Loucy (cell line): ENCODE measurements around the gene ARHGAP26.

Experiments used
- H2AFZ ChIP-seq: fragments of 200-600 bp; sonication (generic); 2 replicates; pipeline ENCODE4 v1.6.0; 2016; ENCODE audit warnings: antibody characterized with exemption, mild to moderate bottlenecking, low read length, moderate library complexity
- H3F3A ChIP-seq: fragments of 200-600 bp; 2 replicates; pipeline ENCODE4 v1.6.0; 2016; ENCODE audit warnings: antibody characterized with exemption, low read depth, mild to moderate bottlenecking
- H3K27me3 ChIP-seq: fragments of 200-600 bp; sonication (generic); 2 replicates; pipeline ENCODE4 v1.6.1; 2014; ENCODE audit warnings: low read length, mild to moderate bottlenecking; ENCODE audit not compliant: insufficient read depth, poor library complexity, severe bottlenecking
- H3K36me3 ChIP-seq: fragments of 200-600 bp; sonication (generic); 2 replicates; pipeline ENCODE4 v1.6.1; 2016; ENCODE audit warnings: low read length; ENCODE audit not compliant: insufficient read depth
- H3K4me1 ChIP-seq: fragments of 200-600 bp; sonication (generic); 2 replicates; pipeline ENCODE4 v1.5.1; 2014; ENCODE audit warnings: low read length, mild to moderate bottlenecking; ENCODE audit not compliant: insufficient read depth, poor library complexity, severe bottlenecking
- H3K4me2 ChIP-seq: fragments of 200-600 bp; sonication (generic); 2 replicates; pipeline ENCODE4 v1.6.0; 2014; ENCODE audit warnings: antibody characterized with exemption, low read length, low read depth, mild to moderate bottlenecking; ENCODE audit not compliant: poor library complexity, severe bottlenecking
- H3K4me3 ChIP-seq: fragments of 200-600 bp; sonication (generic); 2 replicates; pipeline ENCODE4 v1.5.1; 2014; ENCODE audit warnings: low read length, mild to moderate bottlenecking, mixed read lengths; ENCODE audit not compliant: poor library complexity, severe bottlenecking
- H3K79me2 ChIP-seq: fragments of 200-600 bp; sonication (generic); 2 replicates; pipeline ENCODE4 v1.6.1; 2014; ENCODE audit warnings: low read length; ENCODE audit not compliant: insufficient read depth
- H3K9ac ChIP-seq: fragments of 200-600 bp; sonication (generic); 2 replicates; pipeline ENCODE4 v1.6.0; 2014; ENCODE audit warnings: mild to moderate bottlenecking, low read depth, low read length, moderate library complexity; ENCODE audit not compliant: poor library complexity, severe bottlenecking
- H3K9me2 ChIP-seq: fragments of 200-600 bp; sonication (generic); replicated peaks from 2 replicates; pipeline ENCODE4 v1.6.1; 2016; ENCODE audit warnings: low read depth, low read length, mixed read lengths
- H3K9me3 ChIP-seq: fragments of 200-600 bp; sonication (generic); 2 replicates; pipeline ENCODE4 v1.6.1; 2014; ENCODE audit warnings: mild to moderate bottlenecking, antibody characterized with exemption, low read length, low read depth; ENCODE audit not compliant: insufficient read depth
- H4K20me1 ChIP-seq: fragments of 200-600 bp; sonication (generic); 2 replicates; pipeline ENCODE4 v1.6.0; 2014; ENCODE audit warnings: antibody characterized with exemption, low read length, mild to moderate bottlenecking; ENCODE audit not compliant: insufficient read depth, poor library complexity, severe bottlenecking
- CTCF ChIP-seq: fragments of 200-600 bp; sonication (generic); conservative IDR thresholded peaks from 2 replicates; pipeline ENCODE4 v1.5.1; 2014; ENCODE audit warnings: mild to moderate bottlenecking, antibody characterized with exemption, low read length
- EZH2phosphoT487 ChIP-seq: fragments of 200-600 bp; IDR thresholded peaks from 2 replicates; pipeline ENCODE4 v1.6.1; 2018; ENCODE audit warnings: antibody characterized with exemption, mild to moderate bottlenecking, moderate library complexity, borderline replicate concordance

Gene ARHGAP26

GRCh38 chr5:143208365-143208641 is 438.1 kb downstream of the ARHGAP26 start:
- no peaks in the 10 kb centered on the region for H3K36me3 ChIP-seq
- no peaks in the 10 kb centered on the region for H3K79me2 ChIP-seq
- H3K27me3 ChIP-seq, result no peaks in the 10 kb centered on the region
- no peaks in the 10 kb centered on the region for H3K9me2 ChIP-seq
- H3K9ac ChIP-seq, result no peak overlapping the region
- no peak overlapping the region for H2AFZ ChIP-seq
- H3K4me3 ChIP-seq, result no peak overlapping the region
- TF ChIP-seq CTCF, result no peak
- TF ChIP-seq EZH2phosphoT487, result no peak
- no peaks in the 10 kb centered on the region for H4K20me1 ChIP-seq
- no peaks in the 10 kb centered on the region for H3F3A ChIP-seq
- H3K9me3 ChIP-seq, result no peaks in the 10 kb centered on the region
- H3K4me1 ChIP-seq, result no peaks in the 10 kb centered on the region
- H3K4me2 ChIP-seq, result no peak overlapping the region

DNA sequence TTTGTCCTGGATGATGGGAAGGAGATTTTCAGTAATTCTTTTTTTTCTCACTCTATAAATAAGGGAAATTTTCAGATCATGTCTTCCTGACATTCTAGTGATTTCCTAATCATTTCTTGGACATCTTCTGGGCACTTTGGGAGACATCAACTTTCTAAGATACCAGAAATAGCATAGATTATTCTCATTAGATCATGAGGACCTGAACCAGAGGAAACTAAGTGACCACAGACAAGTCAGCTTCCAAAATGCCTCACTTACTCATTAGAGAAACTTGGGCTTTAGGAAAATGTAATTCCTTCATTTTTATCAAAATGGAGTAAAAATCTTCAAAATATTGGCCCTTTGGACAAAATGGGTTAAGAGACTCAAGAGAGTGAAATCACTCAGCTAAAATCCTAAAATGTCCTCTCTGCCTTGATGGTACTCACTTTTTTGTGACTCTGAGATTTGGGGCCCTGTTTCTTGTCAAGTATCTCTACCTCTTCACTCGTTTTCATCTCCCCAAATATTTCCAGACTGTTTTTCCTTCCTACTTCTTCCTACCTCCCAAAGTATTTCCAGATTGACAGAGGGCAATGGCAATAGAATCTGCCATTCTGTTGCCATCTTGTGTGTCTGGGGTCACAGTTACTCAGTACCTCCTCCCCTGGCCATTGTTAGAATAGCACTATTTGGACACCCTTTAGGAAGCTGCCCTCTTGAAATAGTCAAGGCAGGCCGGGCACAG is 438.8 kb downstream of the ARHGAP26 start:
- H3K79me2 ChIP-seq, result no peaks in the 10 kb centered on the region
- no peak for TF ChIP-seq EZH2phosphoT487
- TF ChIP-seq CTCF, result peak; percentile 41
- no peak overlapping the region for H3K9ac ChIP-seq
- H2AFZ ChIP-seq, result no peak overlapping the region
- no peaks in the 10 kb centered on the region for H3K9me3 ChIP-seq
- no peak overlapping the region for H3K4me3 ChIP-seq
- H3K4me1 ChIP-seq, result no peaks in the 10 kb centered on the region
- no peaks in the 10 kb centered on the region for H3K36me3 ChIP-seq
- no peaks in the 10 kb centered on the region for H3F3A ChIP-seq
- H4K20me1 ChIP-seq, result no peaks in the 10 kb centered on the region
- H3K9me2 ChIP-seq, result no peaks in the 10 kb centered on the region
- no peak overlapping the region for H3K4me2 ChIP-seq
- H3K27me3 ChIP-seq, result no peaks in the 10 kb centered on the region

GRCh38 chr5:143209881-143210395 is 439.8 kb downstream of the ARHGAP26 start:
- Histone ChIP-seq H3K36me3 (no peaks in the 10 kb centered on the region; the same call in 1 of the 2 replicates), H2AFZ (no peak overlapping the region), H3K4me1 (no peaks in the 10 kb centered on the region), H3K4me2 (no peak overlapping the region), H3F3A (no peaks in the 10 kb centered on the region), H3K9me2 (no peaks in the 10 kb centered on the region), H3K9ac (no peak overlapping the region), H3K27me3 (no peaks in the 10 kb centered on the region), H4K20me1 (no peaks in the 10 kb centered on the region), H3K79me2 (no peaks in the 10 kb centered on the region), H3K4me3 (no peak overlapping the region), H3K9me3 (no peaks in the 10 kb centered on the region)
- TF ChIP-seq EZH2phosphoT487 (no peak), CTCF (no peak)
